Measurements from ENCODE around the gene CFAP69.

The CFAP69 gene

GRCh38 chr7:90231304-90231703 lies 13.7 kb upstream of the CFAP69 start:
- H3K4me1 ChIP-seq (ENCODE audit: insufficient read depth, insufficient read length), result no peaks in the 10 kb centered on the region
- H3K9me3 ChIP-seq (ENCODE audit: insufficient read depth, low read length), result no peaks in the 10 kb centered on the region
- H3K27me3 ChIP-seq (ENCODE audit: insufficient read depth, insufficient read length), result no peaks in the 10 kb centered on the region
- no peaks in the 10 kb centered on the region for H3K36me3 ChIP-seq (ENCODE audit: insufficient read depth, insufficient read length, low read length)
- no peak for TF ChIP-seq ZNF274 (IDR thresholded peaks at IDR 0.05; ENCODE audit: low read depth, low read length)
- TF ChIP-seq SUZ12 (IDR thresholded peaks at IDR 0.05; ENCODE audit: extremely low read depth, insufficient read depth, insufficient read length), result no peak
- no peak for TF ChIP-seq YY1 (IDR thresholded peaks at IDR 0.05; ENCODE audit: insufficient read depth, insufficient read length)
- no peak for DNase-seq (ENCODE audit: low read depth, low spot score)
- no peak overlapping the region for H3K9ac ChIP-seq (ENCODE audit: insufficient read length, low read depth)
- H3K4me3 ChIP-seq (ENCODE audit: insufficient read length, low read depth), result no peak overlapping the region

DNA sequence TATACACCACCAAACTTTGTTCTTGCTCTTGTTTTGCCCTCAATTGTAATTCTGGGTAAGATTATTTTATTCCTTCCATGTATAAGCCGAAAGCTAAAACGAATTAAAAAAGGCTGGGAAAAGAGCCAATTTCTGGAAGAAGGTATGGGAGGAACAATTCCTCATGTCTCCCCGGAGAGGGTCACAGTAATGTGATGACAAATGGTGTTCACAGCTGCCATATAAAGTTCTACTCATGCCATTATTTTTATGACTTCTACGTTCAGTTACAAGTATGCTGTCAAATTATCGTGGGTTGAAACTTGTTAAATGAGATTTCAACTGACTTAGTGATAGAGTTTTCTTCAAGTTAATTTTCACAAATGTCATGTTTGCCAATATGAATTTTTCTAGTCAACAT lies 12.5 kb upstream of the CFAP69 start:
- no peak for DNase-seq (ENCODE audit: low read depth, low spot score)
- no peak overlapping the region for H3K4me3 ChIP-seq (ENCODE audit: insufficient read length, low read depth)
- no peaks in the 10 kb centered on the region for H3K27me3 ChIP-seq (ENCODE audit: insufficient read depth, insufficient read length)
- no peak overlapping the region for H3K9ac ChIP-seq (ENCODE audit: insufficient read length, low read depth)
- TF ChIP-seq ZNF274 (IDR thresholded peaks at IDR 0.05; ENCODE audit: low read depth, low read length) (no peak), SUZ12 (IDR thresholded peaks at IDR 0.05; ENCODE audit: extremely low read depth, insufficient read depth, insufficient read length) (no peak), YY1 (IDR thresholded peaks at IDR 0.05; ENCODE audit: insufficient read depth, insufficient read length) (no peak)
- no peaks in the 10 kb centered on the region for H3K4me1 ChIP-seq (ENCODE audit: insufficient read depth, insufficient read length)
- H3K36me3 ChIP-seq (ENCODE audit: insufficient read depth, insufficient read length, low read length), result no peaks in the 10 kb centered on the region
- no peaks in the 10 kb centered on the region for H3K9me3 ChIP-seq (ENCODE audit: insufficient read depth, low read length)

DNA sequence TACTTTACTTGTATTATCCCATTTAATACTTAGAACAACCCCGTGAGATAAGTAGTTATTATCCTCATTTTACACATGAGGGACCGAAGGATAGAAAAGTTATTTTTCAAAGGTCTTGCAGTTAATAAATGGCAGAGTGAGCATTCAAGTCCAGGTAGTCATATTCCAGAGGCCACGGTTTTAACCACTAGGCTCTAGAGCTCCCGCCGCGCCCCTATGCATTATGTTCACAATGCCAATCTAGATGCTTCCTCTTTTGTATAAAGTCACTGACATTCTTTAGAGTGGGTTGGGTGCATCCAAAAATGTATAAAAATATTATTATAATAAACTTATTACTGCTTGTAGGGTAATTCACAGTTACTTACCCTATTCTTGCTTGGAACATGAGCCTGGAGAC lies 11.4 kb upstream of the CFAP69 start:
- Histone ChIP-seq H3K4me1 (ENCODE audit: insufficient read depth, insufficient read length) (no peaks in the 10 kb centered on the region), H3K4me3 (ENCODE audit: insufficient read length, low read depth) (no peak overlapping the region), H3K9me3 (ENCODE audit: insufficient read depth, low read length) (no peaks in the 10 kb centered on the region), H3K36me3 (ENCODE audit: insufficient read depth, insufficient read length, low read length) (no peaks in the 10 kb centered on the region), H3K9ac (ENCODE audit: insufficient read length, low read depth) (no peak overlapping the region), H3K27me3 (ENCODE audit: insufficient read depth, insufficient read length) (no peaks in the 10 kb centered on the region)
- no peak for DNase-seq (ENCODE audit: low read depth, low spot score)
- TF ChIP-seq ZNF274 (IDR thresholded peaks at IDR 0.05; ENCODE audit: low read depth, low read length), result no peak
- no peak for TF ChIP-seq SUZ12 (IDR thresholded peaks at IDR 0.05; ENCODE audit: extremely low read depth, insufficient read depth, insufficient read length)
- TF ChIP-seq YY1 (IDR thresholded peaks at IDR 0.05; ENCODE audit: insufficient read depth, insufficient read length), result no peak

DNA sequence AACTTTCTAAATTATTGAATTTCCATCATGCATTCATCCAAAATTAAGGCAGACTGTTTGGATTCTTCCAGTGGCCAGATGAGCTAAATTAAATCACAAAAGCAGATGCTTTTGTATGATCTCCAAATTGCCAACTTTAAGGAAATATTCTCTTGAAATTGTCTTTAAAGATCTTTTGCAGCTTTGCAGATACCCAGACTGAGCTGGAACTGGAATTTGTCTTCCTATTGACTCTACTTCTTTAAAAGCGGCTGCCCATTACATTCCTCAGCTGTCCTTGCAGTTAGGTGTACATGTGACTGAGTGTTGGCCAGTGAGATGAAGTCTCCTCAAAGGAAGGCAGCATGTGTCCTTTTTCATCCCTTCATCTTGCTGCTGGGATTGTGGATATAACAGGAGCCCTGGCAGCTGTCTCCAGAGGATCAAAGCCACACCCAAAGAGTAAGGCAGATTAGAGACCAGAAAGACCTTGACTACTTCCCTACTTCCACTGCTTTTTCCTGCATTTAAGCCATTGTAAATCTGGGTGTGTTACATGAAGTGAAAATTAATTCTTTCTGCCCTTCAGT lies 8.2 kb upstream of the CFAP69 start:
- no peak for DNase-seq (ENCODE audit: low read depth, low spot score)

DNA sequence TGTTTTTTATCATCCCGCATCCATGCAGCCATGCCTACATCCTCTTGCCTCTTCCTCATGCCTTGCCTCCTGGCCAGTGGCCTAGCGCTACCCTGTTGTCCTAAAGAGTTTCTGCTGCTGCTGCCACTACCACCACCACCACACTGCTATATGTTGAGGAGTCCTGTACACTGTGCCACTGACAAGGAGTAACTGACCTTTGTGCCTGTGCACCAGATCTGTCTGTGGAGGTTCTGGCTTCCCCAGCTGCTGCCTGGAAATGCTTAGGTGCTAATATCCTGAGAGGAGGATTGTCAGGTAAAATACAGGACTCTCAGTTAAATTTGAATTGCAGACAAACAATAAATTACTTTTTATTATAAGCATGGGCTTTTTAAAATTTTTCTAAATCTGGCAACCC lies 7.0 kb upstream of the CFAP69 start:
- Histone ChIP-seq H3K9ac (ENCODE audit: insufficient read length, low read depth) (no peak overlapping the region), H3K9me3 (ENCODE audit: insufficient read depth, low read length) (no peaks in the 10 kb centered on the region), H3K27me3 (ENCODE audit: insufficient read depth, insufficient read length) (no peaks in the 10 kb centered on the region), H3K36me3 (ENCODE audit: insufficient read depth, insufficient read length, low read length) (no peaks in the 10 kb centered on the region), H3K4me1 (ENCODE audit: insufficient read depth, insufficient read length) (no peaks in the 10 kb centered on the region), H3K4me3 (ENCODE audit: insufficient read length, low read depth) (no peak overlapping the region)
- DNase-seq (ENCODE audit: low read depth, low spot score), result no peak
- TF ChIP-seq ZNF274 (IDR thresholded peaks at IDR 0.05; ENCODE audit: low read depth, low read length) (no peak), YY1 (IDR thresholded peaks at IDR 0.05; ENCODE audit: insufficient read depth, insufficient read length) (no peak), SUZ12 (IDR thresholded peaks at IDR 0.05; ENCODE audit: extremely low read depth, insufficient read depth, insufficient read length) (no peak)

More for the DNA sequence above, 8.2 kb upstream of the CFAP69 start:
- Histone ChIP-seq H3K4me1 (ENCODE audit: insufficient read depth, insufficient read length) (no peaks in the 10 kb centered on the region), H3K27me3 (ENCODE audit: insufficient read depth, insufficient read length) (no peaks in the 10 kb centered on the region), H3K9ac (ENCODE audit: insufficient read length, low read depth) (no peak overlapping the region), H3K9me3 (ENCODE audit: insufficient read depth, low read length) (no peaks in the 10 kb centered on the region), H3K4me3 (ENCODE audit: insufficient read length, low read depth) (no peak overlapping the region), H3K36me3 (ENCODE audit: insufficient read depth, insufficient read length, low read length) (no peaks in the 10 kb centered on the region)
- no peak for TF ChIP-seq YY1 (IDR thresholded peaks at IDR 0.05; ENCODE audit: insufficient read depth, insufficient read length)
- TF ChIP-seq ZNF274 (IDR thresholded peaks at IDR 0.05; ENCODE audit: low read depth, low read length), result no peak
- TF ChIP-seq SUZ12 (IDR thresholded peaks at IDR 0.05; ENCODE audit: extremely low read depth, insufficient read depth, insufficient read length), result no peak

GRCh38 chr7:90238583-90238982 lies 6.4 kb upstream of the CFAP69 start:
- Histone ChIP-seq H3K4me3 (ENCODE audit: insufficient read length, low read depth) (no peak overlapping the region), H3K36me3 (ENCODE audit: insufficient read depth, insufficient read length, low read length) (no peaks in the 10 kb centered on the region), H3K27me3 (ENCODE audit: insufficient read depth, insufficient read length) (no peaks in the 10 kb centered on the region), H3K9me3 (ENCODE audit: insufficient read depth, low read length) (no peaks in the 10 kb centered on the region), H3K4me1 (ENCODE audit: insufficient read depth, insufficient read length) (no peaks in the 10 kb centered on the region), H3K9ac (ENCODE audit: insufficient read length, low read depth) (no peak overlapping the region)
- no peak for DNase-seq (ENCODE audit: low read depth, low spot score)
- no peak for TF ChIP-seq SUZ12 (IDR thresholded peaks at IDR 0.05; ENCODE audit: extremely low read depth, insufficient read depth, insufficient read length)
- TF ChIP-seq YY1 (IDR thresholded peaks at IDR 0.05; ENCODE audit: insufficient read depth, insufficient read length), result no peak
- no peak for TF ChIP-seq ZNF274 (IDR thresholded peaks at IDR 0.05; ENCODE audit: low read depth, low read length)

DNA sequence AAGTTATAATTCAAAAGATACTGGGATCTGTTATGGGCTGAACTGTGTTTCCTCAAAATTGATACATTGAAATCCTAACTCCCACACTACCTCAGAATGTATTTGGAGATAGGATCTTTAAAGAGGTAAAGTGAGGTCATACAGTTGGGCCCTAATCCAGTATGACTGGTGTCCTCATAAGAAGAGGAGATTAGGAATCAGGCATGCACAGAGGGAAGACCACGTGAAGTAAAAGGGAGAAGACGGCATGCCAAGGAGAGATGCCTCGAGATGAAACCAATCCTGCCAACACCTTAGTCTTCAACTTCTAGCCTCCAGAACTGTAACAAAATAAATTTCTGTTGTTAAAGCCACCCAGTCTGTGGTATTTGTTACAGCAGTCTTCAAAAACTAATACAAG lies 5.9 kb upstream of the CFAP69 start:
- no peak for TF ChIP-seq YY1 (IDR thresholded peaks at IDR 0.05; ENCODE audit: insufficient read depth, insufficient read length)
- no peak for TF ChIP-seq ZNF274 (IDR thresholded peaks at IDR 0.05; ENCODE audit: low read depth, low read length)
- TF ChIP-seq SUZ12 (IDR thresholded peaks at IDR 0.05; ENCODE audit: extremely low read depth, insufficient read depth, insufficient read length), result no peak
- Histone ChIP-seq H3K4me3 (ENCODE audit: insufficient read length, low read depth) (no peak overlapping the region), H3K27me3 (ENCODE audit: insufficient read depth, insufficient read length) (peaks cover under 1% of the 10 kb centered on the region), H3K36me3 (ENCODE audit: insufficient read depth, insufficient read length, low read length) (no peaks in the 10 kb centered on the region), H3K9ac (ENCODE audit: insufficient read length, low read depth) (no peak overlapping the region), H3K4me1 (ENCODE audit: insufficient read depth, insufficient read length) (no peaks in the 10 kb centered on the region), H3K9me3 (ENCODE audit: insufficient read depth, low read length) (no peaks in the 10 kb centered on the region)
- no peak for DNase-seq (ENCODE audit: low read depth, low spot score)
